ENCODE data around the gene TCIRG1.

The TCIRG1 gene

DNA sequence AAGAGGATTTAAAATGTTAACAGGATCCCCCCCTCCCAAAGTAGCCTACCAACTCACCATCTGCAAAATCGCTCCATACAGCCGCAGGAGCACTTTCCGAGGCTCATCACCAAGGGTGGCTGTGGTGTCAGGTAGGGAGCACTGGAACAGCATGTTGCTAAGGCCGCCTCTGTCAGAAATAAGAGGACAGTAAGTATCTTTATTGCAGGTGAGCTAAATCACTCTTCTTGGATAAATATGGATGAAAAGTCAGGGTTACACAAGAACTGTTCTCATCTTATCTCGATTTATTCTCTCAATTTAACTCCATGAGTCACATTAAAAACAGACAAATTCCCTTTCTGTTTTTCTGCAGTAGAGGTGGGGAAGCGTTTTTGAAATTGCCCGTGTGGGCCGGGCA is 58.1 kb downstream of the TCIRG1 start:
- no peak for DNase-seq

DNA sequence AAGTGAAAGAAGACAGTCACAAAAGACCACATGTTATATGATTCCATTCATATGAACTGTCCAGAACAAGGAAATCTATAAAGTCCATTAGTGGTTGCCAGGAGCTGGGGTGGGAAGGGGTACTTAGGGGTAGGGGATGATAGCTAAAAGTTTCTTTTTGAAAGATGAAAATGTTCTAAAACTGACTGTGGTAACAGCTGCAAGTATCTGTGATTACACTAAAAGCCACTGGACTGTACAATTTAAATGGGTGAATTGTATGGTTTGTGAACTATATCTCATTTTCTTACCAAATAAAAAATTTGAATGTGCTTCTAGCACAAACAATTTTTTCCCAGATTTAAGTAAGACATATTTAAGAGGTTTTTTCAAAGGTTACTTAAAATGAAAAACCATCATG is 60.2 kb downstream of the TCIRG1 start:
- DNase-seq: no peak

DNA sequence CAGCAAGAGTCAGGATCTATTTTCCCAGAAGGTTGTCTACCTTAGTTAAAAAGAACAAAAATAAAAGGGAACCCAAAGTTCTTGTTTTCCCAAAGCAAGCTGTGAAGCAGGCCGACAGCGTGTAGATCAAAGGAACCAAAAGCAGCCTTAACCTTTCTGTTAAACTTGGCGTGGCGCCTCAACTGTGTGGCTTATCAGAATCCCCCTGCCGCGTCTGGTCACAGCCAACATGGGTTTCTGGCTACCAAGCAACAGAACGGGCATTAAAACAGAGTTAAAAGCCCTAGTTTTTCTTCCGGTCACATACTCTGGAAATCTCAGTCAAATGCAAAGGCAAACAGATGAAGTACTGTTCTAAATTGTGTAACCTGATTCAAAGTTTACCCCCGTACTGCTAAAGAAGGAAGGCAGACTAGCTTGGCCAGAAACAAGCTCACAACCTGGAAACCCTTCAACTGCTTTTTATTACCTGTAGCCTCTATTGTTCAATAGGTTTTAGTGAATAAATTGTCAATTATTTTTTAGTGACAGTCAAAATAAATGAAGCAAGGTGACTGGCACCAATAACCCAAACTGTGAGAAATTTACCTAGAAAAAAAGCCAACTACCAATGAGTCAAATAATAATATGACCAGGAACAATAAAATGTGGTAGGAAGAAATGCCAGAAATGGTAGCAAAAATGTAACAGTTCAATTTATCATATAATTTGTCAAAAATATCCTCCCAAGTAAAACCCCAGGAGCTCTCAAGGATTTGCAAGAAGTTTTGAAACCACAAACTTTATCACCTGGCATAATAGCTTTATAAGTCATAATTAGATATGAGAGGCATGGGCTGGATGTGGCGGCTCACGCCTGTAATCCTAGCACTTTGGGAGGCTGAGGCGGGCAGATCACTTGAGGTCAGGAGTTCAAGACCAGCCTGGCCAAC is 60.9 kb downstream of the TCIRG1 start:
- DNase-seq: peak; percentile 24 to 27

Data from CD4-positive, alpha-beta T cell treated with Interferon alpha-2 for 1 hour (primary cell).